Activated effector memory CD4-positive, alpha-beta T cell treated with anti-CD3 and anti-CD28 coated beads, Interleukin-2, amount 50 U/mL, for 16 hours (primary cell): ENCODE measurements around the gene RBMX.

Experiments
- DNase-seq: peaks from one replicate; pipeline ENCODE4 v3.0.0-alpha.2; 2020

The RBMX gene

GRCh38 chrX:136829413-136829812 lies 51.1 kb downstream of the RBMX start:
- no peak for DNase-seq

- DNase-seq: no peak
These were observed 51.7 kb downstream of the RBMX start for GRCh38 chrX:136828830-136829229.

- no peak for DNase-seq
These were observed 53.5 kb downstream of the RBMX start for GRCh38 chrX:136827026-136827425.

GRCh38 chrX:136825771-136826170 lies 54.8 kb downstream of the RBMX start:
- no peak for DNase-seq
